HepG2 (cell line): ENCODE measurements around the gene CLASP1. TPM values are rescaled to one million over a fixed set of nuclear protein-coding genes. Genes with fewer than 3 reads are reported as not detected.

Source experiments
- ATAC-seq: fragments of 200-7000 bp; cut with Tn5 transposase; 3 replicates; pipeline ENCODE4 v1.9.1; 2020; ENCODE audit warnings: mild to moderate bottlenecking, moderate library complexity
- BruUV-seq: library from RNA; stranded (reverse); fragments of 400-500 nt; replicated peaks from 2 replicates; lab custom pipeline; 2021; lab: Mats Ljungman, UMichigan
- CTCF ChIA-PET: fragments of 300-600 bp; formaldehyde crosslinking; extraction: SDS; loops from one replicate; lab custom pipeline; 2021; ENCODE audit warnings: low total read pairs, inconsistent platforms, low intra/inter-chr PET ratio; lab: Yijun Ruan, JAX
- POLR2A ChIA-PET: fragments of 350-600 bp; sonication (Branson Sonifier 250); formaldehyde crosslinking; loops from one replicate; lab custom pipeline; 2020; ENCODE audit warnings: antibody characterized with exemption, inconsistent platforms; lab: Yijun Ruan, JAX
- DNase-seq: peaks from one replicate; pipeline ENCODE4 v3.0.0-alpha.2; 2015; ENCODE audit warnings: low spot score
- FAIRE-seq: peaks from 3 replicates; lab custom pipeline; 2011; peaks lifted over from hg19 to GRCh38; lab: Jason Lieb, UNC
- H2AFZ ChIP-seq: one replicate; pipeline ENCODE4 v1.6.1; 2011; ENCODE audit warnings: low read length, inconsistent platforms
- H3K27ac ChIP-seq: fragments of 300-600 bp; 3 replicates; pipeline ENCODE4 v1.8.0; 2011; ENCODE audit warnings: mixed run types, mild to moderate bottlenecking, mixed read lengths, low read length, inconsistent platforms; ENCODE audit not compliant: insufficient read depth; ENCODE audit errors: extremely low read length
- H3K27me3 ChIP-seq, 2 experiments: fragments of 200-600 bp in 1 of 2; 2 replicates in 1 of 2; 3 replicates in 1 of 2; pipeline versions ENCODE4 v1.6.0 to v1.8.0; 2011; ENCODE audit warnings: low read length in 2 of 2, mild to moderate bottlenecking in 2 of 2, moderate library complexity in 2 of 2, inconsistent platforms in 1 of 2; ENCODE audit not compliant: insufficient read depth in 2 of 2, control insufficient read depth in 1 of 2
- H3K36me3 ChIP-seq, 2 experiments: fragments of 200-600 bp in 1 of 2; replicated peaks in 1 of 2; 2 replicates in 1 of 2; 3 replicates in 1 of 2; pipeline versions ENCODE4 v1.5.1 to v1.8.0; 2011; ENCODE audit warnings: low read length in 2 of 2, inconsistent platforms in 1 of 2; ENCODE audit not compliant: insufficient read depth in 2 of 2, control insufficient read depth in 1 of 2
- H3K4me1 ChIP-seq: 2 replicates; pipeline ENCODE4 v1.5.1; 2012; ENCODE audit warnings: low read length, inconsistent platforms; ENCODE audit not compliant: insufficient read depth
- H3K4me2 ChIP-seq: 2 replicates; pipeline ENCODE4 v1.6.0; 2011; ENCODE audit warnings: low read depth, low read length, inconsistent platforms
- H3K4me3 ChIP-seq, 3 experiments: fragments of 200-600 bp in 1 of 3; sonication (generic), shearing (Covaris generic) in 1 of 3; replicated peaks in 1 of 3; 2 replicates each; pipeline ENCODE4 v1.5.1; 2011 to 2016; ENCODE audit warnings: low read length in 3 of 3, inconsistent platforms in 2 of 3, low read depth in 2 of 3, mild to moderate bottlenecking in 2 of 3, control low read depth in 1 of 3, mixed read lengths in 1 of 3; ENCODE audit not compliant: insufficient read depth in 1 of 3
- H3K79me2 ChIP-seq: one replicate; pipeline ENCODE4 v1.6.1; 2011; ENCODE audit warnings: low read length, inconsistent platforms; ENCODE audit not compliant: insufficient read depth
- H3K9ac ChIP-seq: 2 replicates; pipeline ENCODE4 v1.6.0; 2011; ENCODE audit warnings: mild to moderate bottlenecking, low read depth, low read length, inconsistent platforms; ENCODE audit not compliant: insufficient read depth
- H3K9me3 ChIP-seq: 2 replicates; pipeline ENCODE4 v1.5.1; 2012; ENCODE audit warnings: mild to moderate bottlenecking, low read length
- H4K20me1 ChIP-seq: 2 replicates; pipeline ENCODE4 v1.6.0; 2011; ENCODE audit warnings: inconsistent platforms, mild to moderate bottlenecking, low read length, moderate library complexity; ENCODE audit not compliant: insufficient read depth
- DDIT3 ChIP-seq: sonication (generic); formaldehyde crosslinking; IDR thresholded peaks from 2 replicates; pipeline ENCODE4 v1.4.0; 2020; ENCODE audit warnings: mild to moderate bottlenecking, missing genetic modification reagents
- RBAK ChIP-seq: sonication (generic); formaldehyde crosslinking; IDR thresholded peaks from 2 replicates; pipeline ENCODE4 v1.5.1; 2020; ENCODE audit warnings: mild to moderate bottlenecking, missing genetic modification reagents
- TAF1 ChIP-seq: sonication (generic); formaldehyde crosslinking; IDR thresholded peaks from 2 replicates; pipeline ENCODE4 v1.4.0; 2020; ENCODE audit warnings: missing genetic modification reagents
- TAF15 ChIP-seq: fragments of 200-400 bp; formaldehyde crosslinking; IDR thresholded peaks from one replicate; pipeline ENCODE4 v1.6.1; 2018; ENCODE audit warnings: mild to moderate bottlenecking, low read depth, low read length; ENCODE audit not compliant: poor library complexity, severe bottlenecking
- TRAFD1 ChIP-seq: sonication (generic); formaldehyde crosslinking; IDR thresholded peaks from 2 replicates; pipeline ENCODE4 v1.5.1; 2020; ENCODE audit warnings: missing genetic modification reagents, mild to moderate bottlenecking, borderline replicate concordance
- ZNF549 ChIP-seq: sonication (generic); formaldehyde crosslinking; IDR thresholded peaks from 2 replicates; pipeline ENCODE4 v1.5.0; 2020; ENCODE audit warnings: missing genetic modification reagents
- ZSCAN25 ChIP-seq: sonication (generic); formaldehyde crosslinking; IDR thresholded peaks from 2 replicates; pipeline ENCODE4 v1.8.0; 2022; ENCODE audit warnings: mild to moderate bottlenecking, missing genetic modification reagents
- whole genome bisulfite sequencing: methylation state at CpG from one replicate; pipeline ENCODE4 v1.1.6; 2017; ENCODE audit warnings: low lambda C conversion rate; 5-methylcytosine and 5-hydroxymethylcytosine counted together
- in situ Hi-C: cut with HindIII; loops from 2 replicates; pipeline ENCODE4 v1.10.0; 2017; ENCODE audit warnings: low pct_unique_long_range_greater_than_20kb; ENCODE audit not compliant: extremely low pct_ligation_motif_present
- intact Hi-C: fragments of 100-400 bp; cut with micrococcal nuclease; formaldehyde crosslinking; loops from one replicate; pipeline ENCODE4 v1.10.0; 2022; ENCODE audit not compliant: unreplicated experiment
- polyA plus RNA-seq, 8 experiments: library from polyadenylated mRNA; depleted of rRNA in 3 of 8; stranded (reverse) in 7 of 8; unstranded in 1 of 8; fragments of >200 nt; fragmentation: Illumina TruSeq in 4 of 8; extraction: Trizol in 4 of 8; gene quantifications; 2 replicates each; pipeline versions ENCODE4 v1.2.1 to v1.2.3, GENCODE V29; 2011 to 2016; ENCODE audit warnings: low read depth in 4 of 8, missing spikeins in 1 of 8, mixed read lengths in 1 of 8; ENCODE audit not compliant: insufficient read depth in 1 of 8
- total RNA-seq, 5 experiments: library from RNA; depleted of rRNA; stranded (reverse); fragments of >200 nt; fragmentation: Illumina TruSeq; extraction: Trizol; gene quantifications; 2 replicates each; pipeline ENCODE4 v1.2.3, GENCODE V29; 2016; ENCODE audit warnings: low read depth in 1 of 5

The CLASP1 gene
- total and polyA plus RNA-seq, 2 of the 13 experiments (the other 11 are each of a cell fraction or from before 2014, with no cell fraction given): 11.7 to 47.9 TPM

GRCh38 chr2:121446647-121447241 lies 202.5 kb downstream of the CLASP1 start:
- H3K4me2 ChIP-seq: no peak overlapping the region
- H3K27me3 ChIP-seq: no peaks in the 10 kb centered on the region
- no peak for FAIRE-seq
- no TSS peak for BruUV-seq
- no peaks in the 10 kb centered on the region for H4K20me1 ChIP-seq
- no peak overlapping the region for H3K4me3 ChIP-seq
- H3K36me3 ChIP-seq: peaks cover 40 to 83% of the 10 kb centered on the region in 2 experiments
- no peak overlapping the region for H2AFZ ChIP-seq
- CTCF ChIA-PET: no interaction called here
- no peak for DNase-seq
- no peak overlapping the region for H3K9ac ChIP-seq
- WGBS: 95% methylated on average over 8 of the region's 8 CpGs
- in situ Hi-C loops: no loop called here
- ATAC-seq: no peak
- no peak for TF ChIP-seq TRAFD1 (CRISPR knock-in tag)
- no peak for TF ChIP-seq TAF15
- no peak for TF ChIP-seq ZNF549 (CRISPR knock-in tag)
- no peak for TF ChIP-seq RBAK (CRISPR knock-in tag)
- TF ChIP-seq ZSCAN25: no peak
- TF ChIP-seq TAF1 (CRISPR knock-in tag): no peak
- TF ChIP-seq DDIT3: no peak
- TF ChIP-seq, all 625 proteins: peak for 0
- no peaks in the 10 kb centered on the region for H3K9me3 ChIP-seq
- intact Hi-C loops: no loop called here
- POLR2A ChIA-PET: no interaction called here
- no peaks in the 10 kb centered on the region for H3K4me1 ChIP-seq
- H3K79me2 ChIP-seq: no peaks in the 10 kb centered on the region
- no peak overlapping the region for H3K27ac ChIP-seq
